ENCODE measurements around the gene SORCS3. TPM values are rescaled to one million over a fixed set of nuclear protein-coding genes. Genes with fewer than 3 reads are reported as not detected.

SORCS3 gene
- polyA plus RNA-seq, 3 donors, result not detected

DNA sequence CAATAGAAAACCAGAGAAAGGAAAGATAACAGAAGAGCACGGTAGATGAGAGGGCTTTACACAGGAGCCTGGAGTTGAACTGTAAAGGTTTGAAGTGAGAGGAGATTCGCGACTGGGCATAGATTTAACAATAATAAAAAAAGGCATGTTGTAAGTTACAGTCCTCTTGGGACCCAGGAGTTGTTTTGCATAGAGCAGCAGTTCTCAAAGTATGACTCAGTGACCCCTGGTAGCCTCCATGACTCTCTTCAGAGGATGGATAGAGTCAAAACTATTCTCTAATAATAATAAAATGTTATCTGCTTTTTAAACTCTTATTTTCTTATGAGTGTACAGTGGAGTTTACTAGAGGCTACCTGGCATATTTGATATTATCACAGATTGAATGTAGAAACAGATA is 262.3 kb downstream of the SORCS3 start:
- TF ChIP-seq, protein P1, sequence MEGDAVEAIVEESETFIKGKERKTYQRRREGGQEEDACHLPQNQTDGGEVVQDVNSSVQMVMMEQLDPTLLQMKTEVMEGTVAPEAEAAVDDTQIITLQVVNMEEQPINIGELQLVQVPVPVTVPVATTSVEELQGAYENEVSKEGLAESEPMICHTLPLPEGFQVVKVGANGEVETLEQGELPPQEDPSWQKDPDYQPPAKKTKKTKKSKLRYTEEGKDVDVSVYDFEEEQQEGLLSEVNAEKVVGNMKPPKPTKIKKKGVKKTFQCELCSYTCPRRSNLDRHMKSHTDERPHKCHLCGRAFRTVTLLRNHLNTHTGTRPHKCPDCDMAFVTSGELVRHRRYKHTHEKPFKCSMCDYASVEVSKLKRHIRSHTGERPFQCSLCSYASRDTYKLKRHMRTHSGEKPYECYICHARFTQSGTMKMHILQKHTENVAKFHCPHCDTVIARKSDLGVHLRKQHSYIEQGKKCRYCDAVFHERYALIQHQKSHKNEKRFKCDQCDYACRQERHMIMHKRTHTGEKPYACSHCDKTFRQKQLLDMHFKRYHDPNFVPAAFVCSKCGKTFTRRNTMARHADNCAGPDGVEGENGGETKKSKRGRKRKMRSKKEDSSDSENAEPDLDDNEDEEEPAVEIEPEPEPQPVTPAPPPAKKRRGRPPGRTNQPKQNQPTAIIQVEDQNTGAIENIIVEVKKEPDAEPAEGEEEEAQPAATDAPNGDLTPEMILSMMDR (IDR thresholded peaks at IDR 0.05), result no peak
- no peaks in the 10 kb centered on the region for H3K79me2 ChIP-seq (ENCODE audit: insufficient read depth, low read length)
- no peaks in the 10 kb centered on the region for H3K4me1 ChIP-seq (ENCODE audit: control insufficient read depth in 1 of 2, insufficient read depth in 2 of 2, low read length in 2 of 2)
- Mint-ChIP-seq H3K27ac (no peak overlapping the region), H3K4me1 (no peaks in the 10 kb centered on the region), H3K9me3 (peaks cover 0 to 2% (median 0%) of the 10 kb centered on the region in 7 donors), H3K4me3 (no peak overlapping the region), H3K36me3 (no peaks in the 10 kb centered on the region), H3K27me3 (ENCODE audit: low read depth in 3 of 3) (peaks cover 0 to 2% (median 1%) of the 10 kb centered on the region in 3 donors)
- H3K27ac ChIP-seq (ENCODE audit: low read depth in 1 of 2, low read length in 2 of 2), result no peak overlapping the region
- no peak overlapping the region for H3K9ac ChIP-seq (ENCODE audit: insufficient read depth, low read length, poor library complexity, severe bottlenecking)
- H2AFZ ChIP-seq (ENCODE audit: insufficient read depth, low read depth, low read length, poor library complexity, severe bottlenecking), result no peak overlapping the region
- WGBS (ENCODE audit: insufficient coverage), result no CpG with 5 or more reads among the region's 3 CpGs
- no peaks in the 10 kb centered on the region for H3K9me3 ChIP-seq (replicated peaks in 1 of 2; ENCODE audit: control insufficient read depth in 1 of 2, insufficient read depth in 1 of 2, low read length in 2 of 2)
- H3K27me3 ChIP-seq (ENCODE audit: control insufficient read depth in 2 of 2, insufficient read depth in 2 of 2, low read length in 2 of 2), result no peaks in the 10 kb centered on the region
- no peaks in the 10 kb centered on the region for H3K36me3 ChIP-seq (replicated peaks in 1 of 2; ENCODE audit: control insufficient read depth in 1 of 2, insufficient read depth in 2 of 2, low read length in 2 of 2)
- DNase-seq, result no peak
- H4K20me1 ChIP-seq (ENCODE audit: insufficient read depth, low read length), result no peaks in the 10 kb centered on the region
- H3K4me3 ChIP-seq (replicated peaks in 1 of 3; ENCODE audit: low read depth in 2 of 3, low read length in 3 of 3), result no peak overlapping the region
- no peak overlapping the region for H3K4me2 ChIP-seq (replicated peaks; ENCODE audit: extremely low read depth, low read length, poor library complexity, severe bottlenecking)
- intact Hi-C loops (cut with micrococcal nuclease), result no loop called here

DNA sequence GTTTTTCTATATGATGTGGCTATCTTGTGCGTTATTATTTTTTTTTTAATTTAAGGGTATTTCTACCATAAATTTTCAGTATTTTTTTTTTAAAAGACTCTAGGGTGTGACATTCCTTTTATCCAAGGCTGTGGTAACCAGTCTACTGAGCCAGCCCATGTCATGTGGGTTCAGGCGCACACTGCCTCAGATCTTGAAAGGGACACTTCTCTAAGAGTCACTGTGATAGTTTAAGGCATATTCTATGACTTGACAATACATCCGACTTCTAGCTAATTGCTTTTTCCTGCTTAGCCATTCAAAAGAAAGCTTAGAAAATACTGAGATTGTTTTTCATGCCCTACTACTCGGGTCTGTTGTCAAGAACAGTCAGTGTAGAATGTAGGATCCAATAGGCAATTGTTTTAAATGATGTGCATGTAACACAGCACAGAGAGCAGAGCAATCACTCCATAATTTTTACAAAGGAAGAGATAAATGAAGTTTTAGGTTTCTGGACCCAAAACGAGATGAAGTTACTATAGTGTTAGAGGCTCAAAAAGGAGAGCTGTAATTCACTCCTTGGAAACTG is 263.7 kb downstream of the SORCS3 start:
- no peaks in the 10 kb centered on the region for H4K20me1 ChIP-seq (ENCODE audit: insufficient read depth, low read length)
- TF ChIP-seq, protein P1 (IDR thresholded peaks at IDR 0.05), result no peak
- no peak for DNase-seq
- H3K27ac ChIP-seq (ENCODE audit: low read depth in 1 of 2, low read length in 2 of 2), result no peak overlapping the region
- no peaks in the 10 kb centered on the region for H3K79me2 ChIP-seq (ENCODE audit: insufficient read depth, low read length)
- H2AFZ ChIP-seq (ENCODE audit: insufficient read depth, low read depth, low read length, poor library complexity, severe bottlenecking), result no peak overlapping the region
- intact Hi-C loops (cut with micrococcal nuclease), result no loop called here
- peaks cover 0 to 7% (median 2%) of the 10 kb centered on the region in 3 donors for H3K27me3 Mint-ChIP-seq (ENCODE audit: low read depth in 3 of 3)
- no peaks in the 10 kb centered on the region for H3K9me3 ChIP-seq (replicated peaks in 1 of 2; ENCODE audit: control insufficient read depth in 1 of 2, insufficient read depth in 1 of 2, low read length in 2 of 2)
- no peak overlapping the region for H3K4me2 ChIP-seq (replicated peaks; ENCODE audit: extremely low read depth, low read length, poor library complexity, severe bottlenecking)
- no peak overlapping the region for H3K27ac Mint-ChIP-seq
- no CpG with 5 or more reads among the region's 5 CpGs for WGBS (ENCODE audit: insufficient coverage)
- no peaks in the 10 kb centered on the region for H3K4me1 ChIP-seq (ENCODE audit: control insufficient read depth in 1 of 2, insufficient read depth in 2 of 2, low read length in 2 of 2)
- H3K9me3 Mint-ChIP-seq, result peaks cover 0 to 1% (median 0%) of the 10 kb centered on the region in 7 donors
- H3K4me1 Mint-ChIP-seq, result no peaks in the 10 kb centered on the region
- no peaks in the 10 kb centered on the region for H3K36me3 ChIP-seq (replicated peaks in 1 of 2; ENCODE audit: control insufficient read depth in 1 of 2, insufficient read depth in 2 of 2, low read length in 2 of 2)
- no peaks in the 10 kb centered on the region for H3K36me3 Mint-ChIP-seq
- no peak overlapping the region for H3K9ac ChIP-seq (ENCODE audit: insufficient read depth, low read length, poor library complexity, severe bottlenecking)
- H3K4me3 ChIP-seq (replicated peaks in 1 of 3; ENCODE audit: low read depth in 2 of 3, low read length in 3 of 3), result no peak overlapping the region
- no peak overlapping the region for H3K4me3 Mint-ChIP-seq
- no peaks in the 10 kb centered on the region for H3K27me3 ChIP-seq (ENCODE audit: control insufficient read depth in 2 of 2, insufficient read depth in 2 of 2, low read length in 2 of 2)
